HG02981 (cell line): ENCODE measurements around the gene RAI14.

Experiments used
- ATAC-seq: cut with Tn5 transposase; IDR thresholded peaks from one replicate; pipeline ENCODE4 v1.9.1; 2021; ENCODE audit warnings: mild to moderate bottlenecking, moderate library complexity; ENCODE audit not compliant: unreplicated experiment

RAI14 gene

GRCh38 chr5:34656001-34656699 is at the start of gene RAI14:
TSS of gene RAI14 (plus strand) at chr5:34656328. CDS start at chr5:34686920, 30,592 bp downstream.
- ATAC-seq, result no peak

- ATAC-seq, result no peak
Observed at GRCh38 chr5:34608368-34608767, 47.8 kb upstream of the RAI14 start.

- ATAC-seq, result no peak
Observed at GRCh38 chr5:34608859-34609648, 47.1 kb upstream of the RAI14 start.

- no peak for ATAC-seq
Observed at GRCh38 chr5:34609951-34610441, 46.1 kb upstream of the RAI14 start.

GRCh38 chr5:34610546-34610945 is 45.6 kb upstream of the RAI14 start:
- no peak for ATAC-seq

- ATAC-seq, result no peak
Observed at GRCh38 chr5:34611464-34612415, 44.4 kb upstream of the RAI14 start.

- ATAC-seq, result no peak
Observed at GRCh38 chr5:34616651-34617050, 39.5 kb upstream of the RAI14 start.

- no peak for ATAC-seq
Observed at GRCh38 chr5:34618371-34619065, 37.6 kb upstream of the RAI14 start.

GRCh38 chr5:34620185-34620584 is 35.9 kb upstream of the RAI14 start:
- ATAC-seq, result no peak

GRCh38 chr5:34621277-34622097 is 34.6 kb upstream of the RAI14 start:
- ATAC-seq, result no peak

GRCh38 chr5:34622098-34622400 is 34.1 kb upstream of the RAI14 start:
- ATAC-seq, result no peak

GRCh38 chr5:34624691-34625090 is 31.4 kb upstream of the RAI14 start:
- no peak for ATAC-seq

GRCh38 chr5:34625246-34625645 is 30.9 kb upstream of the RAI14 start:
- no peak for ATAC-seq

- no peak for ATAC-seq
Observed at GRCh38 chr5:34626036-34626435, 30.1 kb upstream of the RAI14 start.

- ATAC-seq, result no peak
Observed at GRCh38 chr5:34626751-34627150, 29.4 kb upstream of the RAI14 start.

- no peak for ATAC-seq
Observed at GRCh38 chr5:34627794-34628193, 28.3 kb upstream of the RAI14 start.

- ATAC-seq, result no peak
Observed at GRCh38 chr5:34628373-34628772, 27.8 kb upstream of the RAI14 start.

- no peak for ATAC-seq
Observed at GRCh38 chr5:34630596-34630995, 25.5 kb upstream of the RAI14 start.

- ATAC-seq, result no peak
Observed at GRCh38 chr5:34632807-34633422, 23.2 kb upstream of the RAI14 start.
